NOMO-1 treated with DMSO at 0.1 percent for 48 hours (cell line): ENCODE measurements around the gene C3orf20.
"Not testable (repeated sequence)": the region's sequence is repeated elsewhere in the genome, so short reads cannot be mapped to it uniquely, and the experiment has no call there.

Experiments used
- DNase-seq: peaks from one replicate; lab custom pipeline; 2025; ENCODE audit not compliant: unreplicated experiment; lab: John Stamatoyannopoulos, UW

C3orf20 gene

DNA sequence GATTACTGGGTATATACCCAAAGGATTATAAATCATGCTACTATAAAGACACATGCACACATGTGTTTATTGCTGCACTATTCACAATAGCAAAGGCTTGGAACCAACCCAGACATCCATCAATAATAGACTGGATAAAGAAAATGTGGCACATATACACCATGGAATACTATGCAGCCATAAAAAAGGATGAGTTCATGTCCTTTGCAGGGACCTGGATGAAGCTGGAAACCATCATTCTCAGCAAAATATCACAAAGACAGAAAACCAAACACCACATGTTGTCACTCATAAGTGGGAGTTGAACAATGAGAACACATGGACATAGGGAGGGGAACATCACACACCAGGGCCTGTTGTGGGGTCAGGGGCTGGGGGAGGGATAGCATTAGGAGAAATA is 78.0 kb downstream of the C3orf20 start:
- not testable (repeated sequence) for DNase-seq

DNA sequence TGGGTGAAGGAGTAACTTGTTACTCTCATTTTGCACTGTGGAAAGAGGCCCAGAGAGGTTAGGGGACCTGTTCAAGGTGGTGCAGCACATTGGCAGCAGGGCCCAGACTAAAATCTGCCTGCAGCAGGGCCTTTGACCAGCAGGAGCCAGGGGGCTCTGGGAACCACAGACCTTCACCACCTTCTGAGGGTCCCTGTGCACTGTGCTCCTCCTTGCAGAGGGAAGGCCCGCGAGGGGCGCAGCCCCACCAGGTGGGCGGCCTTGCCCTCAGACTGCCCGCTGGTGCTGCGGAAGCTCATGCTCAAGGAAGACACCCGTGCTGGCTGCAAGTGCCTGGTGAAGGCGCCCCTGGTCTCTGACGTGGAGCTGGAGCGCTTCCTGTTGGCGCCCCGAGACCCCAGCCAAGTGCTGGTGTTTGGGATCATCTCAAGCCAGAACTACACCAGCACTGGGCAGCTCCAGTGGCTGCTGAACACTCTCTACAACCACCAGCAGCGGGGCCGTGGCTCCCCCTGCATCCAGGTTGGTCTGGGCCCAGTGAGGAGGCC is 82.3 kb downstream of the C3orf20 start:
- no peak for DNase-seq

DNA sequence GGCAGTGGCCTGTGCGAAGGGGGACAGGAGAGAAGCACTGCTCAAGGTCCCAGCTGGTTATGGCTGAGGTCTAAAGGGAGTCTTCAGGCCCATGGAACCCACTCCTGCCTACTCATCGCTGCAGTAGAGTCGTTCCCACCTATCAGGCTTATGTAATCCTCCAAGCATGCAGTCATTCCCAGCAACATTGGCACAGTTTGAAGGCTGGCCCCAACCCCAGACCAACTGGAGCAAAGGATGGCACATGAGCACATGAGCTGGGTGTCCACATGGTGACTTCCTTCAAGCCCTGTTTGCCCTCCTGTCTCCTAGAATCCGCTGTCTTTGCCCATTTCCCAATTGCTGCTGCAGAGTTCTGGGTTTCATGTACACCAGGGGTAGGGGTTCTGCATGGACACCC is 83.4 kb downstream of the C3orf20 start:
- DNase-seq = no peak

DNA sequence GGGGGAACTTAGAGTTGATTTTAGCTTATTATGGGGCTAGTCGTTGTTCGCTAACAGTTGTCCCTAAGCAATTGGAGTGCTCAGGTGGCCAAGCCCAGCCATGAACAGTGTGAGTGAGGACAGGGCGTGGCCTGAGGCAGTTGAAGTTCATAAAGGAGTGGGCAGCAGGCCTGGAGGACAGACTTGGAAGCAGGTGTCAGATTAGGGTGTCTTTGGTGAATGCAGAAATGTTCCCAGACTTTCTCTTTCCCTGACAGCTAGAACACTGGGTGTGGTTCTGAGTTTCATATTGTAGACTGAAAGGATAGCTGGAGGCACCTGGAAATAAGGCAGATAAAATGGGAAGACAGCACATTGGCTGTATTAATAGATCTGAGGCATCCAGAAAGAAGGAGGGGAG is 84.0 kb downstream of the C3orf20 start:
- no peak for DNase-seq

DNA sequence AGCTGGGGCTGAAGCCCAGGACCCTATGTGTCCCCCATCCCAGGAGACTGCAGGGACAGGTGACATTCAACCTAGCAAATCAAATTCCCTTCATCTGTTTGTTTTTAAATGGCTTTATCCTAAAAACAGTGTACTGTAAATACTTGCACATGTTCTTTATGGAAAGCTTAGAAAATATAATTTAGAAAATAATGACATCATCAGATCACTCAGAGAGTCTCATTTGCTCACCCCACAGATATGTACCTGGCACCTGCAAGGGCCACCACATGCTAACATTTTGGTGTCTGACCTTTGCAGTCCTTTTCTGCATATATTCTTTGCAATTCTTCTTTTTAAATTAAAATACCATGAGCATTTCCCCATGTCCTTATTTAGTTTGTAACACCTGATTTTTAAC is 85.2 kb downstream of the C3orf20 start:
- no peak for DNase-seq

DNA sequence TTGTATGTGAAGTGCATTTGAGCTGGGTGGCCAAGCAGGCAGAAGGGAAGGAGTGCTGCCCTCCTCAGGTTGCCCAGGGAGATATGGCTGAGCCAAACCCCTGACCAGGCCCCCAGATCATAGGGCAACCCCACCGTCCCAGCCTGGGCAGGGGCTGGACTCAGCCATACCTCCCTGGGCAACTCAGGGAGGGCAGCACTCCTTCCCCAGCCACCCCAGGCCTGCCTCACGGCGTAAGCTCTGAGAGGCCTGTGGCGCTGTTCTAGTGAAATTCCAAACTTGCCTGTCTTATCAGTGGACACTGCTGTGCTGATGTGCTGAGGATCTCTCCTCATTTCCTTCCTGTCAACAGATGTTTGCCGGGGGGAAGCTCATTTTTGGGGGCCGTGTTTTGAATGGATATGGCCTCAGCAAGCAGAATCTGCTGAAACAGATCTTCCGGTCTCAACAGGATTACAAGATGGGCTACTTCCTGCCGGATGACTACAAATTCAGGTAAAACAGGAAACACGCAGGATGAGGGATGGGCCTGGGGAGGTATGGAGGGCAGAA is 86.3 kb downstream of the C3orf20 start:
- DNase-seq = no peak

DNA sequence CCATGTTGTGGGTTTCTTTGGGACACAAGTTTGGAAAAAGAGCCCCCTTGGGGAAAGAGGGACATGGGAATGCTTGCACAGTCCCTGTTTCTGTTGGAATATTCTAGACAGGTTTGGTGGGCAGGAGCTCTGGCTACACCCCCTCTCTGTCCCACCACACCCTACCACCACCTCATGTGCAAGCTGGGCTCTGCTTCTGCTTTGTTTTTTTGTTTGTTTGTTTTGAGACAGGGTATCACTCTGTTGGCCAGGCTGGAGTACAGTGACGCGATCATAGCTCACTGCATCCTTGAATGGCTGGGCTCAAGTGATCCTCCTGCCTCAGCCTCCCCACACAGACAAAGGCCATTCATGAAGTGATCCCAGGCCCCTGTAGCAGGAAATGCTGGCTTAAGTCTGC is 86.9 kb downstream of the C3orf20 start:
- no peak for DNase-seq

DNA sequence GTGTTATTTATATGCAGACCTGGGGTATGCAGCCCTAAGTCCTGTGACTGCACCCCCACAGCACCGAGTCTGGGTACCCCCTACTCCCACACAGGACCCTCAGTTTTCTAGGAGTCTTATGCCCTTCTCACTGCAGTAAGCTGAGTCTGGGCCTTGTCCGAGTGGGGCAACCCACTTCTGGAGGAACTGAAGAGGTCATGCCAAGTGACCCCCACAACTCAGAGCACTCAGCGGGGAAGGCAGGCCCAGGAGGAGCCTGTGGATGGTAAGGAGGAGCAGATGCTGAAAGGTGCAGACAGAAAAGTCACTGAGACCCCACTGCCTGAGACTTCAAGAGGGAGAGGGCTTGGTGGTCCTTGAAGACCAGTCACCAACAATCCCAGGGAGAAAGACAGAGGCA is 87.8 kb downstream of the C3orf20 start:
- DNase-seq = no peak

DNA sequence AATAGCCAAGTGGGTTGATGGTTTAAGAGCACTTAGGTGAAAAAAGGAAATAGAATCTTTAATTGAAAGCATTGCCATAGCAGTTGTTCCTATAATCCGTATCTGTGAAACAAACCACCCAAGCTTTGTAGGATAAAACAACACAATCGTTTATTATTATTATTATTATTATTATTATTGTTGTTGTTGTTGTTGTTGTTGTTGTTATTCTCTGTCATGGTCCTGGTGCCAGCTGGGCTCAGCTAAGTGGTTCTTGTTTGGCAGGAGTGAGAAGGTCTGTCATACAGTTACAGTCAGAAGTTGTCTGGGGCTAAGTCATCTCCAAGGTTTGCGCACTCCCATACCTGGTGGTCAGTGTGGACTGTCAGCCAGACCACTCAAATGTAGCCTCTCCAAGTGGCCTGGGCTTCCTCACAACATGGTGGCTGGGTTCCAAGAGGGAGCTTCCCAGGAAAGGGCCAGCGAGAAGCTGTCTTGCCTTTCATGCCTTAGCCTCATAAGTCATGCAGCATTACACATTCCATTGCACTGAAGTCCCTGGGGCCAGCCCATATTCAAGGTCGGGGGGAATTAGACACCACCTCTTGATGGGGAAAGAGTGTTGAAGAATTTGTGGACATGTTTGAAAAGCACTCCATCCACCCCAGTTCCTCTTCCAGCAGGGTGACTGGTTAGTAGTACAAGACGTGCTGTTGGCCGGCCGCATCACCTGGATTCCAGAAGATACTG is 89.6 kb downstream of the C3orf20 start:
- DNase-seq = no peak

DNA sequence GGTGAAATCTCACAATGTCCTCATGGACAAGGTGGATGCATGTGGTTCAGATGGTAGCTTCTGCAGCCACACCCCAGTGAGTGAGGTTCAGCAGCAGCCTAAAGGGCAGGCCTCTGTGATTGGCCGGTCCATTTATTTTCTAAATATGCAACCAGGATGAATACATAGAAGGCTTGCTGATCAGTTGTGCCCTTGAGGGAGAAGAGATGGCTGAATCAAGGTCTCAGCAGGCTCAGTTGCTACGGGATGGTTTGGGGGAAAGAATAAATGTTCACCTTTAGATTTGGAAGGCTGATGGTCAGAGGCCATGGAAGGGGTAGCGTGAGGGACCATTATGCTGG is 90.1 kb downstream of the C3orf20 start:
- DNase-seq = no peak

DNA sequence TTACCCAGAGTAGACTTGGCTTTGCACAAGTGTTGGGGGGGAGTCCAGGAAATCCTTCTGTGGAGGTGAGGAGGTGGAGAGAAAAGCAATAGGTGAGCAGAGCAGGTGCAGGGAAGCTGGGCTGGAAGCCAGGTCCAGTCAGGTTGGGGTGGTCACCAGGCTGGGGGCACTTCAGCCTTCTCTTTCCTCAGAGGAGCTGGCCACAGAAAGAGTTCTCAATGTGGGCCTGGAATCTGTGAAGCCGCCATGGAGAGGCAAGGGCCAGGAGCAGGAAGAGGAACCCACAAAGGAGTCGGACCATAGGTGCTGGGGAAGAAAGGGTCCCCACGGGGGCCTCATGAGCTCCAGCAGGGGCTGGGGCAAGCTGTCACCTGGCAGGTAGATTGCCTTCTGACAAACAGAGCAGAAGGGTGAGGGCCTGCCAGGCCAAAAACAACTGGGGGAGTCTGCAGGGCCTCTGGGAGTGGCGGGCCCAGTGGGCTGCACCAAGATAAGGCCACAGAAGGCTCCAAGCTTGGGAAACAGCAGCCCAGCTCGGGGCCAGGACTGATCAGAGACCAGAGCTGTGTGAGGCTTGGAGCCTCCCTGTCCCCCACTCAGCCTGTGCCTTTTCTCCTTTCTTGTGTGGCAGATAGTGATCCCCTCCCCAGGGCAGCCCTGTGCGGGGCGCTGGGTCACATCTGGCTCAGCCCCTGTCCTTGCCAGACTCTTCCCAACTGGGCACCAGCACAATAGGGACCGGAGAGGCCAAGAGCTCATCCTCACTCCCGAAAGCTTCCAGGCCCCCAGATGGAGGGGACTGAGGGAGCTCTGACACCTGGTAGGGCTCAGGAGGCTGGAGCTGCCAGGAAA is 90.9 kb downstream of the C3orf20 start:
- DNase-seq = no peak

DNA sequence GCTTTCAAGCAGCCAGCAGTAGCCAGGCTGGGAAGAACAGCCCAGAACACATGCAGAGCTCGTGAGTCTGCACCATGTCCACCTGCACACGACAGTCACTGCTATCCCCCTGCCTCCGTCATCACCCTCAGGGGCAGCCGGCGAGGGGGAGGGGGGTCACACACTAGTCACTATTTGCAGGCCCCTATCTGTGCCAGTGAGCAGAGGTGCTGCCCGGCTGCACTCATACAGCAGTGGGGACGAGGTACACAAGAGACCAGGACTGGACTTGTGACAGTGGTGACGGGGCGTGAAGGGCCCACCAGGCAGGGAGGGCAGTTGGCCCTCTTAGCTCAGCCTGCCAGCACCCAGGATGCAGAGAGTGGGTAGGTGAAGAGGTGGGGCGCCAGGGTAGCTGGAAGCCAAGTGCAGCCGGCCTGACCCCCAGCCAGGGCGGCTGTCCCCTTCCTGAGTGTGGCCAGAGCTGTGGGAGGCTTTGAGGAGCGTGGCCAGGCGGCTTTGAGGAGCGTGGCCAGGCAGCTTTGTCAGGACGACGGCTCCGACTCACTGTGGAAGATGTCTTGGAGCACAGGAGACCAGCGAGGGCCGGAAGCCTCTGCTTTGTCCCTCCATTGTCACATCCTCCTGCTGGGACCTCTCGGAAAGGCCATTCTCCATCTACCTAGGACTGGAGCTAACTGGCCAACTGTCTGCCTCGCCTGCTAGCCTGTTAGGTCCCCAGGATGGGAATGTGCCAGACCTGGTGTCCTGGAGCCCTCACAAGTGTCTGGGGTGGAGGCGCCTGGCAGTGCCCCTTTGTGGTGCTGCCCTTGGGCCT is 91.7 kb downstream of the C3orf20 start:
- DNase-seq = no peak

DNA sequence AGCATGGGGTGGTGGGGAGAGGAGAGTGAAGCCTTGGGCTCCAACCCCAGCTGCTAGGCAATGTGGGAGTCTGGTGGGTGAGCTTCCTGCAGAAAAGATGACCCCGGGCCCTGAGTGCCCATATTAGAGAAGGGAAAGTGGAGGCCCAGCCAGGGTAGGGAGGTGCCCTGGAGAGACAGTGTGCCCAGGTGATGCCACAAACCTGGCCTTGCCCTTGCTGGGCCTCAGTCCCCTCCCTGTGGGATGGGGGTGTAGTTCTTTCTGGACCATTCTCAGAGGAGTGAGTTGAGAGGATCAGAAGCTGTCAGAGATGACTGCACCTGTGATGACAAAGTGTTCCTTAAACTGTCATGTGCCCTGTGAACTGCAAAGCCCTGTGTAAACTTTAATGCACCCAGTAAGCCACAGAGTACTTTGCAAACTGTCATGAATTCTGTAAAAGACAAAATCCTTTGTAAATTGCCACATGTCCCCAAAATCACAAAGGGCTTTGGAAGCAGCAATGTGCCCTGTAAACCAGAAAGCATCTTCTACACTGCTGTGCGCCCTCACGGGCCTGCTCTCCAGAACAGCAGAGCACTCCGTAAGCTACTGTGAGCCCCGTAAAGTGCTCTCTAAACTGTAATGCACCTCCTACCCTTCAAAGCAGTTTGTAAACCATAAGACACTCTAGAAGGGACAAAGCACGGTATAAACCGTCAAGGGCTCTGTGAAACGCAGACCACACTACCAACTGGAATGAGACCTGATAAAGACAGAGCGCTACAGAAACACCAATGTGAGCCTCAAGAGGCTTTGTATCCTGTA is 92.5 kb downstream of the C3orf20 start:
- no peak for DNase-seq

DNA sequence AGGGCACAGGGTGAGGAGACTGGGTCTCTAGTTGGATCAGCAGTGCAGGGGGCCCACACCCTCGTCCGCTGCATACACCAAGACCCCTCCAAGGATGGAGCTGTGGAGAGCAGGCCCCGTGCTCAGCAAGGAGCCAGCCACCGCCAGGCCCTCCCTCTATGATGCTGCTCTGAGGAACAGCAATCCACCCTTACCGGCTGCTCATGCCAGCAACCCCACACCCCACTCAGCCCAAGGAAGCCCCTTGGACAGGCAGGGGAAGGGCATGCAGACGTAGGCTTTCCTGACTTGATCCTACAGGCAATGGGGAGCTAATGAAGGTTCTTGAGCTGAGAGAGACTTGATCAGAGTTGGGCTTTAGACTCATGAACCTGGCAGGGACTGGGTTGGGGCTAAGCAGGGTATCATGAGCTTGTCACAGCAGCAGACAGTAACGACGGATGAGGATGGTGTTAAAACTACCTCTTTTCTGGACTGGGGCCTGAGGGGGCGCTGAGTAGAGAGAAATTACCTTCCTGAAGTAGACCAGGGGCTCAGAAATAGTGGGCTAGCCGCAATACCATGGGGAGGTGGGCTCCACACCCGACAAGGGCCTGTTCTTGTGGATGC is 93.3 kb downstream of the C3orf20 start:
- DNase-seq = no peak

DNA sequence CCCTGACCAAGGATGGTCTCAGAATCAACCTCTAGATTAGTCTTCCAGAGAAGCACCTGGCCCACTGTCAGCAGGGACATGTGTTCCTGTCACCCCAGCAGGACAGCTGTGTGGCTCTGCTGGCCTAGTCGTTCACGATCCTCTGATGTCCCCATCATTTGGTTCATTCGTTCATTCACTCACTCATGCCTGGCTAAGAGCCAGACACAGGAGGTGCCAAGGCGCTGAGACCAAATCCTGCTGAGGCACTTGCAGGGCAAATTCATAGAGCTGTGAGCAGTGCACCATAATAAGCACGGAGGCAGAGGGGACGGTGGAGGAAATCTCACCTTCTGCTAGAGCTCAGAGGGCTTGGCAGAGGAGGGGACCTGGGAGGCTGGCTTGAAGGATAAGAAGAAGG is 93.9 kb downstream of the C3orf20 start:
- DNase-seq = no peak

DNA sequence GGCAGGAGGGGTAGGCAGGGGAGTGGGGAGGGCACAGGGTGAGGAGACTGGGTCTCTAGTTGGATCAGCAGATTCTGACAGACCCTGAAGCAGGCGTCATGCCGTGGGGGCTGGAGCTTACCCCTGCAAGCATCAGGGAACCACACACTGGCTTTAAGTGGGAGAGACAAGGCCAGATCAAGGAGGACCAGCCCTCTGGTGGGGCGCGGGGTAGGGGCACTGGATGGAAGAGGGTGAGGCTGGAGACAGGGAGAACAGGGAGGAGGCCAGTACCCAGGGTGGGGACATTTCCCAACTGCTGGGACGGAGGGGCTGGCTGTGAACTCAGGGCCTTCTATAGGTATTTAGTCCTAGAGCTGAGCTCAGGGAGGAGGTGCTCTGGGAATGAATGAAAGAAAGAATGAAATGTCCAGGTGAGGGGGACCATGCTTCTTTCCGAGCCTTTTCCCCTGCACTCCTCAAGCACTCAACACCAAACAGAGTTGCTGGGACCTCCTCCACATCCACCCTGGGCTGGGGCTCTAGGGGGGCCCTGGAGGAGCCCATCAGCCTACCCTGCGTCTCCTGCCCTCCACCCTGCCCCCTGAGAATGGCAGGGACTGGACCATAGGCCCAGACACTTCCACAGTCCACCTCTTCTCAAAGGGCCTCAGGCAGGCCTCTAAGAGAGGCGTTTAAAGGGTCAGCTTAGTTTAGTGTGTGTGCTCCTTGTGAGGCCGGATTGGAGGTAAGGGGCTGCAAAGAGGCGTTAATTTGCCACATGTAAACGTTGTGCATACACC is 94.8 kb downstream of the C3orf20 start:
- no peak for DNase-seq

DNA sequence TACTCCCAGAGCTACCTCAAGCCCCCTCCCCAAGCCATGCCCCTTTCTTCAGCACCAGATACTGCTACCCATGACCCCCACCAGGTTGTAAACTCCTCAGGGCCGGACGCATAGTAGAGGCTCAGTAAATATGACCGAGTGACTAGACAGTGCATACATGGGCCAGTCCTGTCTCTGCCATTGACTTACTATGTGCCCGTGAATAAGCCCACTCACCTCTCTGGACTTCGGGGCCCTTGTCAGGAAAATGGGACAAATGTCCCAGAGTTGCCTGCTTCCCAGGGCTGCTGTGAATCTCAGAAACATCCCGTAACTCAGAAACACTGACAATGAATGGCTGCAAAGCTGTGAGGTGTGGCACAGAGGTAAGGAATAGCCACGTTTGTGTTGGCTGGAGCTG is 95.7 kb downstream of the C3orf20 start:
- DNase-seq = no peak

DNA sequence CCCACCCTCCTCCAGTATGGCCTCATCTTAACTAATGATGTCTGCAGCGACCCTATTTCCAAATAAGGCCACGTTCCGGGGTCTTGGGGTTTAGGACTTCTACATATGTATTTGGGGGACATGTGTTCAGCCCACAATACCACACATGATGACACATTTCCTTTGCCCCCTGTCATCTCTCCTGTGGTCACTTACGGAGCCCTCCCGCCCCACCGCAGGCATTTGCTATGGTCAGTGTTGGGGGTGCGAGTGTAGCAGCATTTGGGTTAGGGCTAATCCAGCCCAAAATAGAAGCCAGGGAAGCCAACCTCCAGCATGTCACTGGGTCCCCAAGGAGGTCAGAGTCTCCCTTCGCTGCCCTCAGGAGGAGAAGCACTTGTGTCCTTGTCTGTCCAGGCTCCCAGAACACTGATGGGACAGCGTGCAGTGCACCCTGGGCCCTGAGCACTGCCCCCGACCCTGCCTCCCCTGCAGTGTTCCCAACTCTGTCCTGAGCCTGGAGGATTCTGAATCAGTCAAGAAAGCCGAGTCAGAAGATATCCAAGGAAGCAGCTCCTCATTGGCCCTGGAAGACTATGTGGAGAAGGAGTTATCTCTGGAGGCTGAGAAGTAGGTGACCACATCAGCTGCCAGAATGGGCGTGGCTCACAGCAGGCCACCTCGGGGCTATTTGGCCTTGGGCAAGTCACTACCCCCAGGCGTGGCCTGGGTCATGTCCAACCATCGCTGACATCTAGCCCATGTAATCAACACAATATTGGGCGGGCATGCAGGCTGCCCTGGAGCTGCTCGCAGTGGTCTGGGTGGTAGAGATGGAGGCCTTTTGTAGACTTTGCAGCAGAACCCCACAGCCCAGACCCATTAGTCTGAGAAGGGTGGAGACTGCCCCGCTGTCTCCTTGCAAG is 96.9 kb downstream of the C3orf20 start:
- DNase-seq = no peak
